ENCODE results near the gene CTH. TPM values are rescaled to one million over a fixed set of nuclear protein-coding genes. Genes with fewer than 3 reads are reported as not detected.

The CTH gene
- total RNA-seq, 1 experiment from 2014 or later, result 14.7 TPM

- CTCF ChIA-PET, result no interaction called here
- no TSS peak for BruUV-seq (replicated peaks)
- no peak for DNase-seq (ENCODE audit: low read depth, low spot score)
Measured at GRCh38 chr1:70465911-70466310, 54.8 kb downstream of the CTH start.

More at GRCh38 chr1:70465911-70466310, 54.8 kb downstream of the CTH start:
- ChIA-PET RAD21 (ENCODE audit: low non-redundant PET in 1 of 2, low total read pairs in 2 of 2, uncharacterized antibody in 2 of 2, unreplicated experiment in 2 of 2) (no interaction called here), POLR2A (no interaction called here)
- Histone ChIP-seq H3K79me2 (ENCODE audit: insufficient read depth, low read length) (no peaks in the 10 kb centered on the region), H3K4me3 (replicated peaks in 1 of 2; ENCODE audit: low read depth in 1 of 2, low read length in 2 of 2) (no peak overlapping the region), H3K27me3 (ENCODE audit: insufficient read depth, low read length) (no peaks in the 10 kb centered on the region), H3K4me2 (ENCODE audit: low read length) (no peak overlapping the region), H3K27ac (ENCODE audit: low read depth, low read length) (no peak overlapping the region), H3K4me1 (ENCODE audit: control insufficient read depth in 1 of 2, insufficient read depth in 2 of 2, low read length in 2 of 2) (no peaks in the 10 kb centered on the region), H3K9ac (ENCODE audit: low read length) (no peak overlapping the region), H3K9me3 (ENCODE audit: control insufficient read depth in 1 of 2, insufficient read depth in 1 of 2, low read depth in 1 of 2, low read length in 2 of 2) (no peaks in the 10 kb centered on the region), H3K9me2 (ENCODE audit: insufficient read depth) (no peaks in the 10 kb centered on the region), H3K36me3 (ENCODE audit: control insufficient read depth in 1 of 2, insufficient read depth in 2 of 2, low read length in 2 of 2) (no peaks in the 10 kb centered on the region), H4K20me1 (ENCODE audit: insufficient read depth) (no peaks in the 10 kb centered on the region; the same call in 1 of the 2 replicates), H2AFZ (ENCODE audit: low read depth, low read length, poor library complexity, severe bottlenecking) (no peak overlapping the region)
- intact Hi-C loops (cut with micrococcal nuclease), result no loop called here
- no peak for TF ChIP-seq POLR2AphosphoS5 (IDR thresholded peaks at IDR 0.05; ENCODE audit: low read depth, low read length)
- no peak for TF ChIP-seq CBX3 (IDR thresholded peaks at IDR 0.05; ENCODE audit: low read depth)
- no peak for TF ChIP-seq ZFX (IDR thresholded peaks at IDR 0.05)
- TF ChIP-seq CTCF (IDR thresholded peaks at IDR 0.05 in 2 of 3, conservative IDR thresholded peaks at IDR 0.05 in 1 of 3; ENCODE audit: borderline replicate concordance in 1 of 3, insufficient read depth in 1 of 3, low read depth in 2 of 3, low read length in 2 of 3), result no peak
- TF ChIP-seq RAD21 (IDR thresholded peaks at IDR 0.05; ENCODE audit: low read depth), result no peak
- TF ChIP-seq EZH2phosphoT487 (IDR thresholded peaks at IDR 0.05; ENCODE audit: borderline replicate concordance), result no peak
- no peak for TF ChIP-seq MAX (IDR thresholded peaks at IDR 0.05)
- TF ChIP-seq CEBPB (IDR thresholded peaks at IDR 0.05; ENCODE audit: low read depth), result no peak
- no peak for ATAC-seq
